GM19324 (cell line): Measurements from ENCODE around the gene KLHL2.

ENCODE experiments used
- ATAC-seq: cut with Tn5 transposase; IDR thresholded peaks from one replicate; pipeline ENCODE4 v1.9.1; 2021; ENCODE audit warnings: mild to moderate bottlenecking, moderate library complexity; ENCODE audit not compliant: unreplicated experiment, low FRiP score

Gene KLHL2

DNA sequence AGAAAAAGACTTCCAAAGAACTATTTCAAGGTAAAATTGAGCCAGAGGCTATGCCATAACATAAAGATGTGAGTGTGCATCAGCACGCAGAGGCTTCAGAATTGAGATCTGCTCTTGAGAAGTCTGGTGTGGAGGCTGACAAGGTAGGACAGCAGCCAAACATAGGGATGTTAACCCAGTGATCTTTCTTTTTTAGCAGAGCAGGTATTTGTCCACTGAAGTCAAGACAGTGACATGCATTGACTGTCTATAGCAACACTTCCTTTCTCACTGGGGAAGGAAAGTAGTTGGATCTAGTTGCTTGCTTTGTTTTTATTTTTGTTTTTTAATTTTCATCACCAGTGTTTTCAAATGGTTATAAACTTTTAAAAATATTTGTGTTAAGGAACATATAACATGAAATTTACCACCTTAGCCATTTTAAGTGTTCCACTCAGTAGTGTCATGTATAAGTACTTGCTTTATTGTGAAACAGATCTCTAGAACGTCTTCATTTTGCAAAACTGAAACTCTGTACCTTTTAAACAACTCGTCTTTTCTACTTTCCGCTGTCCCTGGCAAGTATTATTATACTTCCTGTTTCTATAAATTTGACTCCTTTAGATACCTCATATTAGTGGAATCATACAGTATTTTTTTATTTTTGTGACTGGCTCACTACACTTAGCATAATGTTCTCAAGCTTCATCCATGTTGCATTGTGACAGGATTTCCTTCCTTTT lies 79.4 kb downstream of the KLHL2 start:
- peak; percentile 66 for ATAC-seq

DNA sequence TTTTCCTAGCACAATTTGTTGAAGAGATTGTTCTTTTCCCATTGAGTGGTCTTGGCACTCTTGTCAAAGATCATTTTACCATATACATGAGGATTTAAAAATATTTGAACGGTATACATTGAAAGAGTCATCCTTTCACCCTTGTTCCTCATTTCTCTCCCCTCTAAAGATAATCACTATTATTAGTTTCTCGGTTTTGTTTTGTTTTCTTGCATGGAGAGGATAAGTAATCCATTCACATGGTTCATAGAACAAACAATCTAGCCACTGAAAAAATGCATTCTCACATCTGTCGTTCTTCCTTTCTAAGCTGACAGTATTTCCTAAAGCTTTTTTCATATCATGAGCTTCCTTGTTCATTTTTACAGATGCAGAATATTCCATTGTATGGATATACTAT lies 80.9 kb downstream of the KLHL2 start:
- no peak for ATAC-seq

DNA sequence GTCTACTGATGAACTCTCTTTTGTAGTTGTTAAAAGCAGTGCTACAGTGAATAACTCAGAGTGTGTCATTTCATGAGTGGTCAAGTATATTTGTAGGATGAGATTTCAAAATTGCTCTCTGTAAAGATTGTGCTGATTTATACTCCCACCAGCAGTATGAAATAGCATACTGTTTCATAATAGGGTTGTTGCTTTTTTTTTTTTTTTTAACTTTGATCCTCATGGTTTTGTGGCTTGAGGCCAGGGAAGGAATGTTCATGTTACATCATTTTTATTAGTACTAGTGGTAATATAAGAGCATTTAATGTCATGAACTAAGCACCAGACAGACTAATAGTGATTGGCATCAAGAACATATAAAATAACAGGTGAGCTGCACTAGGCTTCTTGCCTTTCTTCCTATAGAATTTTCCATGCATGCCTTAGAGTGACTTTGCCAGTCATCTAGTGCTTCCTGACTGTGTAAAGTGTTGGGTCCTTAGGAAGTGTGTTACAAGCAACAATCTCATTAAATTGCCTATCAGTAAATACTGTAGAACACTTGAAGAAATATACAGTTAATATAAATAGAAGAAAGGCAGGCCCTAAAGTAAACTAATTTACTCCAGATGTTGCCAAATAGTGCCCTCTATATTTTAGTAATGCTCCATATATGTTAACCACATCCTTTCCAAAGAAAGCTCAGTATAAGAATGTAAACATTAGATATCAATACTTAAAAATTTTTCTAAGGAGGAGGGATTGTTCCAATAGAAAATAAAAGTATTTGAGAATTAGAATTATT lies 81.5 kb downstream of the KLHL2 start:
- no peak for ATAC-seq

DNA sequence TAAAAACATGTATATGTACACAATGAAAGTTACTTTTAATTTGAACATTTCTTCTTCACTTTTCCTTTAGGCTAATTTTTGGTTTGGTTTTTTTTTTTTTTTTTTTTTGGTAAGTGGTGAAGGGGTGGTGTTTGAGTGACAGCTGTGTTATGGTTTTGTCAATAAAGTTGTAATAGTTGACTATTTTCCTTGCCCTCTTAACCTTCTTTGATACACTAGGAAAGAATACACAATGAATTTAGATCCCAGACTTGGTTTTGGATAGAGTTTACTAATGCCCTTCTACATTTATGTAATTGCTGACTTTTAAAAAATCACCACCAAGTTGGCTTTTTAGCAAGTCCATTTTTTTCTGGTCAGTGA lies 82.0 kb downstream of the KLHL2 start:
- ATAC-seq, result no peak

DNA sequence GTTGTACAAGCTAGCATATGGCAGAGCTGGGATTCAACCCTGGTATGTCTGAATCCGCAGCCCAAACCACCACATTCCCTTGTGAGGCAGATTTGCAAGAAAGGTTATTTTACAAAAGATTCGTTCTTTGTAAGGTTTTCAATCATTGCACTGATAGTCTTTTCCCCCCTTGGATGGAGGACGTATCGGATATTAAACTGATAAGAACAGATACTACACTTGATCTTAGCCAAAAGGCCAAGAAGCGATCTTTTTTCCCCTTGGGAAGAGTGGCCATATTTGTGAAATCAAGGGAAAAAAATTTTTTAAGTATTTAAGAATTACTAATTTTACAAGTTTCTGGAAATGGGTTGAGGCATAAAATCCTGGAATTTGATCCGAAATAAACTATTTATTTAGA lies 85.7 kb downstream of the KLHL2 start:
- no peak for ATAC-seq

DNA sequence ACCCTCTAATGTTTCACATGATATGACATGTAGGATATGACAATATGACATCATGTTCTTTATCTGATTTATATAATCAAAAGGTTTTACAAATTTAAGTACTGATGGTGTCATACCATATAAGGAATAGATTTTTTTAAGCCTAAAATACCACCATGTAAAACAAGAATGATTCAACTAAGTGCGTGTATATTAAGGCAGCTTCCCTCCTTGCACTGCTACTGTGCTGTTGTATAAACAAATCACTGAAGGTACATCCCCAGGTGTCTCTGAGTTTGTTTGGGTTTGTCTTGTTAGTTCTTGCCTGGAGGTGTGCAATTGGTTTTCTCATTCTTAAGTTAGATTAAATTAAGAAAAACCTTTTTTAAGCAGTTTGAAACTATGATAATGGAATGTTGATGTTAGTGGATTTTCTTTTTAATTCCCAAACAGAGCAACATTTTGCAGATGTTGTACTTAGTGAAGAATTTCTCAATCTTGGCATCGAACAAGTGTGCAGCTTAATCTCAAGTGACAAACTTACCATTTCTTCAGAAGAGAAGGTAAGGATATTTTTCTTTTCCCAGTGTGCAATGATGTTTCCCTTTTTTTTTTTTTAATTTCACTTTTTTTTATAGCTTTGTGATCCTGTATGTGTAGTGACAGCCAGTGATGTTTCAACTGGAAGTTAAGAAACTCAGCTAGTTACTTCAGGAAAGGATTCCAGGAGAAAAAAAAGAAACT lies 86.7 kb downstream of the KLHL2 start:
- ATAC-seq, result no peak

DNA sequence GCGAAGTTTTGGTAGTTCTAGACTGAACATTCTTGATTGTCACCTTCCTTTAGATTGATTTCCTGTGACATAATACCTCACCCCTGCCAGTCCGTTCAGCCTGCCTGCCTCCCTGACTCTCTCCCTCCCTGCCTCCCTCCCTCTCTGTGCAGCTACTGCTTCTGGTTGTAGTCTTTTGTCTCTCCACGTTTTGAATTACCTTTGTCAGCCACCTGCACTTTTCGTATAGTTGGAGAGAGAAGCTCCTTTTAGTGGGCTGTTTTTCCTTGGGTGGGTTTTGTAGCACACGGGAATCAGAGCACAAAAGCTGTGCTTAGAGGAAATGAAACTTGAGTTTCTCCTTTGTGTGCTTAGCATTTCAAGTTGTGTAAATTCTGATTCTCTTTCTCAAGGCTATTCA lies 87.5 kb downstream of the KLHL2 start:
- peak; percentile 93 for ATAC-seq

DNA sequence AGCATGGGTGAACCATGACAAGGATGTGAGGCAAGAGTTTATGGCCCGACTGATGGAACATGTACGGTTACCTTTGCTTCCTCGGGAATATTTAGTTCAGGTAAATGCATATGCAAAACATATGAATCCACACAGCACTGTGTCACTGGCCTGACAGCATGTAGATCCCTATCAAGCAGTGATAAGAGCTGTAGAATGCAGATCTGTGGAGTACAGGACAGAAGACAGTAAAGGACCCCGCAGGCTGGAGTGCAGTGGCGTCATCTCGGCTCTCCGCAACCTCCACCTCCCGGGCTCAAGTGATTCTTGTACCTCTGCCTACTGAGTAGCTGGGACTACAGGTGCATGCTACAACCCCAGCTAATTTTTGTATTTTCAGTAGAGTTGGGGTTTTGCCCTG lies 90.3 kb downstream of the KLHL2 start:
- no peak for ATAC-seq

DNA sequence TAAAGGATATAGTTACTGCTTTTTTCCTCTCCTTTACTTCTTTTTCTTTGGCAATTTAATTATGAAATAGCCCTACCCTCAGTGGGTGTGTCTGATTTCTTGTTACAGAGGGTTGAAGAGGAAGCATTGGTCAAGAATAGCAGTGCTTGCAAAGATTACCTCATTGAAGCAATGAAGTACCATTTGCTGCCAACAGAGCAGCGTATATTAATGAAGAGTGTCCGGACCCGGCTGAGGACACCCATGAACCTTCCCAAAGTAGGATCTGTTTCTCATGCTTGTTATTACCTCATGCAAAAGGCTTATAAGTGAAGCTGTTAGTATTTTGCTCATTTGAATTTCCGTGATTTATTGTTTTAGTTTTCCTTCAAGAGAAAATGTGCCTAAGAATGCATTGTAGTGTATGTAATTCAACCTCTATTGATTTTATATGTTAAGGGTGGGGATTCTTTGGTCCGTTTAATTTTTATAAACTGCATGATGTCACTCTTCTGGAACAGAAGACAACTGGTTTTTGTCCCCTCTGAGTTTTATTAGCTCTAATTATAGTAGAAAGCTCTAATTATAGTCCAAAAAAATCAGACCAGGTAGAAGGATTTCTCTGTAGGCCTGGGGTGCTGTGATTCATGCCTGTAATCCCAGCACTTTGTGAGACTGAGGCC lies 92.2 kb downstream of the KLHL2 start:
- ATAC-seq, result no peak

DNA sequence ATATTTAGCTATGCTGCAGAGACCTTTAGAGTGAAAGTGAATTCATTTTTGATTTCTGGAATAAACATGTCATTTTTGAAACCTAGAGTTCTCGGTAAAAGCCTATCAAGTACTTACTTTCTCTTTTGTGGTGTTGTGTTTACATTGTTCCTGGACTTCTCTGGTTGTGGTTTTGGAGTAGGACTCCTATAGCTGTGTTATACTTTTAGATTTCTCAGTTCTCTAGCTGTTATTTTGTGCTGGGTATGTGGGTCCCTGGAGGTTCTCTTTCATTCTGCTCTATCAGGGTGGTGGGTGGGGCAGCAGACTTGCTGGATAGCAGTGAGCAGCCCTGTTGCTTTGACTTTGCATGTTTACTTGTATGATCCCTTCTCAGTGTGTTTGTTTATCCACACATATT lies 94.5 kb downstream of the KLHL2 start:
- ATAC-seq, result peak; percentile 72

DNA sequence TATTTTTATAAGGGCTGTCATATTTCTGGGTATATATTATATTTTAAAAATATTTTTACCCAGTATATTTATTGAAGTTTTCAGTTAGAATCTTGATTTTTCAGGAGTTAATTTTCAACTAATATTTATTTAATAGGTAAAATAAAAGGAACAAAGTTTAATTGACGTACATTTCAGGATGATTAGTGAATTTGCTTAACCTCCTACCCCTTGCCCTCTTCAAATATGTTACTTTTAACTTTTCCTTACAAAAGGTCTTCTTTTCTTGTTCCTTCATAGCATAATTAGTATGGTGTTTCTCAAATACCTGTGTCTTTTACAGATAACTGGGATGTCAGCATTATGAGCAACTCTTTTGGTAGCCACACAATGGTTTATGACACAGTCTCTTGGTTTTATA lies 95.3 kb downstream of the KLHL2 start:
- no peak for ATAC-seq

DNA sequence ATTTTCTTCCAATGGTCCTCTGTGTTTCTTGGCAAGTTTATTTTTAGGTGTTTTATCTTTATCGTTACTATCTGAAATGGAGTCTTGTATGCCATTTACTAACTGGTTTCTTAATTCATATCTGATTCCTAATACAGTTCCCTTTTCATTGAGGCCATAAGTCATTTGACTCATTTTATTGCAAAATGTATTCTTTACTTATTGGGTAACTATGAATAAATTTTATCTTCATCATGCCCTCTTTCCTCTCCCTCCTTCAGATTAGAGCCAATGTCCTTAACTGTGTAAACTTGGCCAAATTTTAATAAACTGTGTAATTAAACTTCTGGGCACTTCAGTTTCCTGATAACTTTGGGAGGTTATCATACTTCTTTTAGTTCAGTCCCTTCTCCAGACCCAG lies 100.8 kb downstream of the KLHL2 start:
- ATAC-seq, result no peak

DNA sequence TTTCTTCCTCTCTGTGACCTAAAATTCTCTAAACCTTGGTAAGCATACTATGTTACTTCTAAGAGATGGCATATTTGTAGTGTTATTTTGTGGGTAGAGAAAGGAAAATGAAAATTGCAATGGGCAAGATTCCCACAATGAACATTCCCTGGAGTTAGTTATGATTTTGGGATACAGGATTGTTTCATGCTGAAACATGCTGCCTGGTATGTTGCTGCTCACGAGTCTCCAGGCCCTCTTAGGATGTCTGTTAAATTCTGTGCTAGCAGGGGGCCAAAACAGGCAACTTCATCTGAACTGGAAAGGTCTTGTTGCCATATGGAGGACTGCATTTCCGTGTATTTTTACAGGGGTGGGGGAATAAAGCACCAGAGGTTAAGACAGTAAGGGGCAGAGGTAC lies 101.2 kb downstream of the KLHL2 start:
- no peak for ATAC-seq

DNA sequence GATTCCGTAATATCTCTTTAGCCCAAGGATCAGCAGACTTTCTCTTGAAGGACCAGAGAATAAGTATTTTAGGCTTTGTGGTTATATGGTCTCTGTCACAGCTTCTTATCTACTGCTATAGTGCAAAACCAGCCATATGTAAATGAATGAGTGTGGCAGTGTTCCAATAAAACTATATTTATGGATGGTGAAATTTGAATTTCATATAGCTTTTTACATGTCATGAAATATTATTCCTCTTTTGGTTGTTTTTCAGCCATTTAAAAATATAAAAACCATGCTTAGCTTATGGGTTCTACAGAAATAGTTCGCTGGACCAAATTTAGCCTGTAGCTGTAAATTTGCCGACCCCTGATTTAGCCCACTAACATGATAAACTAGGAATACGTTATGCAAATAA lies 102.1 kb downstream of the KLHL2 start:
- ATAC-seq, result no peak

DNA sequence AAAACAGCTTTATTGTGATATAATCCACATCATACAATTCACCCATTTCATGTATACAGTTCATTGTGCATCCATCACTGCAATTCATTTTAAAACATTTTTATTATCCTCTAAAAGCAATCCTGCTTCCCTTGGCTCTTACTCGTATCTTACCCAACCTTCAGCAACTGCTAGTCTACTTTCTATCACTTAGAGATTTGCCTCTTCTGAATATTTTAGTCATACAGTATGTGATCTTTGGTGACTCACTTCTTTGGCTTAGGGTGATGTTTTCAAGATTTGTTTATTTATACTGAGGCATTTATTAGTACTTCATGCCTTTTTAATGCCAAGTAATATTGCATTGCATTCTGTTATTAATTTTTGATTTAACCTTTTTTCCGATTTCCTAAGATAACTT lies 105.1 kb downstream of the KLHL2 start:
- ATAC-seq, result no peak

DNA sequence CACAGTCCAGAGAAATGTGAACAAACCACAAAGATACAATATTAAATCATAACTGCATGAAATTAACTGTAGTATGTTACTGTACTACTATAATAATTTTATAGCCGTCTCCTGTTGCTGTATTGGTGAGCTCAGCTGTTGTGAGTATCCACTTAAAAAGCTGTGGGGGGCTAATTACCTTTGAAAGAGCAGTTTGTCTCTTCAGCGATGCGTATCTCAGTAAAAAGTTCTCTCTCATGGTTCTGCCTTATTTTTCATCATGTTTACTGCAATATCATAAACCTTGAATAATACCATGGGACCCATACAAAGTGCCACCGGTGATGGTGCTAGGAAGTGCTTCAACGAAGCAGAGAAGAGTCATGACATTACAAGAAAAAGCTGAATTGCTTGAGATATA lies 111.7 kb downstream of the KLHL2 start:
- no peak for ATAC-seq

DNA sequence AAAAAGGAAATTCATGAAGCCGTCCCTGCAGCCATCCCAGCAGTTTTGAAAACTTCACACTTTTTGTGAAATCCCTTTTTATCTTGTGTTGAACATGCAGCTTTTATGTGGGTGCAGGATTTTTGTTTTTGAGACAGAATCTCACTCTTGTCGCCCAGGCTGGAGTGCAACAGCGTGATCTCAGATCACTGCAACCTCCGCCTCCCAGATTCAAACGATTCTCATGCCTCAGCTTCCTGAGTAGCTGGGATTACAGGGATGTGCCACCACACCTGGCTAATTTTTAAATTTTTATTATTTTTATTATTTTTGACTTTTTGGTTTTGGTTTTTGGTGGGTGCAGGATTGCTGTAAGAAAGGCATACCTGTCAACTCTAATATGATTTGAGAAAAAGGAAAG lies 112.1 kb downstream of the KLHL2 start:
- ATAC-seq, result no peak

DNA sequence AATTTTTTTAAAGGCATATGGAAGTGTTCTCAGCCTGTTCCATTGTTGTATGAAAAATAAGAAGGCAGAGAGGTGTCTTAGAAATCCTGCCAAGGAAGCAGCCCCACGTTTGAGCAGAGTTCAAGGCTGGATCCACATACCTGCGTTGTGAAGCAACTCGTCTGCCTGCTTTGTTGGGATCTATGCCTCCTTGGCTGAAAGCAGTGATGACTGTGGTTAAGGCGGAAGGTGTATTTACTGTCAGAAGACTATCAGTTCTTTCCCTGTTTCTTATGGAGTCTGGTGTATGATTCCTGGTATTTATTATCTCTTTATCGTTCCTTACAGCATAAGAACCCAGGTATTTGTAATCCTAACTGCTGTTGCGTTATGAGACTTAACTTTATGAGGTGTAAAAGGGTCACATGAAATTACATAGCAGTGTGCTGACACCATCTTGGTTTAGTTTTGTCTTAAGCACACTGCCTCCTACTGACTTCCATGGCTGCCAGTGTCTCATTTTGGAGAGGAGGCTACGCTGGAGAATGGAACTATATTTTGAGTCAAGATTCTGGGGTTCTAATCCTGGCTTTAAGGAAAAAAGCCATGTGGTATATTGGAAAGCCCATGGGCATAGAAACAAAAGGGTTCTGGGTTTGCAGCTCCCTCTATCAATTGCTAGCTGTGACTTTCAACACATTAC lies 117.0 kb downstream of the KLHL2 start:
- no peak for ATAC-seq

DNA sequence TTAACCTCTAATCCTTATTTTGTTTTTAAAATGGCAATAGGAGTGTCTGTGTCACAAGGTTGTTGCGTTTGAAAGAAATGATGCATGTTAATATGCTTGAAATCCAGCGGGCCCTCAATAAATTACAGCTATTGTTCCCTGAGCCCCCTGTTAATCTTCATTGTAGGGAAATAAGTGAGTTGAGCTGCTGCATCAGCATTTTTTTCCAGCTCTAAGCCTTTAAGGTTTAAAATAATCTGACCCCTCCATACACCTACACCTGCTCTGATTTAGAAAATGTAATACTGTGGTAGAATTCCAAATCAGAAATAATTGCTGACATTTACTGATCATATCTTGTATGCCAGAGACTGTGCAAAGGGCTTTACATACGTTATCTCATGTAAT lies 117.5 kb downstream of the KLHL2 start:
- ATAC-seq, result no peak

DNA sequence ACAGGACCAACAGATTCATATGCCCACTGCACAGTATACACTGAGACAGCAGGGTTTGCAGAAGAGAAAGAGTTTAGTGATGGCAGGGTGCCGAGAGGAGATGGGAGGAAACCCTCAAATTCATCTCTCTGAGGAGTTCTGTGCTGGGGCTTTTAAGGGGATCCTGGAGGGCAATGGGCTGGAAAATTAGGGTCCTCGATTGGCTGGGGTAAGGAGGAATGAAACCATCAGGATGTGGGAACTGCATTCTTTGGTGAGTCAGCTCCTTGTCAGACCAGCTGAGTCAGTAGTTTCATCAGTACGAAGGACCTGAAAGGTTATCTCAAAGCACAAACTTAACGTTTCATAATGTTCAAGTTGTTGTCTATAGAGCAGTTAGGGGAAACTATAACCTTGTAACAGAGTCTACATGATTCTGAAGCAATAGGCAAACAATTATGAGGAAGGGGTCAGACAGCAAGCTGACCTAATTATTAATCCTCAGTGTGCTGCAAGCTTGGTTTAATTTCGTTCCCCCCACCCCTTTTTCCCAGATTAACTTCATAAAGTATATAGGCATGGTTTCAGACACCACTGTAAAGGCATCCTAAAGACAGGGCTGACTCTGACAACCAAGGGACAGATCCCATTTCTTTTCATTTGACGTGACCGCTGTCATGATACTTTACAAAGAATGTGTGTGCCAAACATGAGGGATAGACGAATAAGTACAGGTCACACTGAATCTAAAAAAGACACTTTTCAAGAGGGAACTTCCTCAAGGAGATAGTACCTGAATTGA lies 118.6 kb downstream of the KLHL2 start:
- no peak for ATAC-seq
